HG02943 (cell line): ENCODE data around the gene SPEF2.
"Not testable (repeated sequence)": the region's sequence is repeated elsewhere in the genome, so short reads cannot be mapped to it uniquely, and the experiment has no call there.

ENCODE experiments used
- ATAC-seq: cut with Tn5 transposase; IDR thresholded peaks from one replicate; pipeline ENCODE4 v1.9.1; 2021; ENCODE audit warnings: mild to moderate bottlenecking, low read depth, moderate library complexity; ENCODE audit not compliant: unreplicated experiment

Gene SPEF2

DNA sequence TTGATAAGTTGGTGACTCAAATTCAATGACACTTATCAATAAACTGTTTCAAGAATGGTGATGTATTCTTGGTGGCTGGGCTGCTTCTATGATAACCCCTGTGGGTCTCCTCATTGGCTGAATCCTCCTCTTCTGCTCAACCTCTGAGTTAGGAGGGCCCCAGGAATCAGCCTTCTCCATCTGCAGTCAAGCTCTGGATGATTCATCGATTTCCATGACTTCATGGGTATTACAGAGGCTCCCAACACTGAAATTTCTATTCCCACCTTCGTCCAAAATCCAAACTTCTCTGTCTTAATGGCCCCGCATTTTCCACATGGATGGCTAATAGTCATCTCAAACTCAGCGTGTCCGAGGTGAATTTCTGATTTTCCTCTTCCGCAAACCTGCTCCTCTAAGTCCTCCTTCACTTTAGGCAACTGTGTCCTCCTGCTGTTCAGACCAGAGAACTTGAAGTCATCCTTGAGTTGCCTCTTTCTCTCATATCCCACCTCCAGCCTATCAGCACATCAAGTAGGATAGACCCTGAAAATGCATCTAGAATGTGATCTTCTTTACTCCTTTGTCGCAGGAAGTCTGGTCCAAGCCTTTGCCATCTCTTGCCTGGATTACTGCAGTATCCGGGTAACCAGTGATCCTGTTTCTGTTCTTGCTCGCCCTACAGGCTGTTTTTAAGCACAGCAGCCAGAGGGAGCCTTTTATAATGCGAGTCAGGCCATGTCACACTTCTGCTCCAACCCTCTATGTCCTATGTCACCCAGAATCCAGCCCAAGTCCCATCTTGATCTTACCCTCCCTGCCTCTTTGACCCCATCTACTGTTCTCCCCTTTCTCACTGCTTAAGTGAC lies 197.7 kb downstream of the SPEF2 start:
- no peak for ATAC-seq

DNA sequence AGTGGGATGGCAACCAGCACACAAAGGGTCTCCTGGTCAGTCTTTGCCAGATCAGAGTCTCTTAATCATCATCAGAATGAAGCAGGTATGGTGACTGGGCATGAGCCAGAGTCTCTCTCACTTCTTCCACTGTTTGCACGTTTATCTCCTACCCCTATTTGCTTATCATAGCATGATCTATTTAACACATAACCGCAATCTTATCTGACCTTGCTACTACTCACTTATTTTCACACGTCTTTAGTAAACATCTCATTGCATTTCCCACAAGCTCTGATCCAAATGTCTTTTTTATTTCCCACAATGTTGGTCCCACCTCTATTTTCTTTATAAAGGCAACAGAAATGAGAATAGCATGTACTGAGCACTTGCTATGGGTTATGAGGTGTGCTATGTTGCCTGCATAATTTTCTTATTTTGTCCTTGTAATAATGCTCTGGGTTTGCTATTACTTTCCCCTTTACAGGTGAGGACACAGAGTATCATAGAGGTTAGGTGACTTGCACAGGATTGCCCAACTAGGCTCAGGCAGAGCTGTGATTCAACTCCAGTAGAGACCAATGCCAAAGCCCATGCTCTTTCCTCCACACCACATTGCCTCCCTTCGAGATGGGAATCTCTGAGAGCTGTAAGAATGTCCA lies 199.3 kb downstream of the SPEF2 start:
- ATAC-seq, result no peak

DNA sequence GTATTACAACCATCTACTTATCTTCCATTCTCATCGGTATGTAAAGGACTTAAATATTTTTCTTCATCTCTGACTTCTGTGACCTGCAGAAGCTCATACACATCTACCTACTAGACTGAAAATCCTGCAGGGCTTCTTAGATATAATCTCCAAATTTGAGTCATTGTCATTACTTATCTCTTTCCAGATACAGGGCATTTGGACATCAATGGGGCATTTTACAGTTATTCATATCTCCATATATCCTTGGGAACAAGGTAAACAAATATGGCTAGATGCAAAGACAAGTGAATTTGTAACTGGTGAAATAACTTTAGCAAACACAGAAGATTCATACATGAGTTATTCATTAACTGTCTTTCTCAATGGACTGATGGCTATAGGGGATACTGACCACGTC lies 201.4 kb downstream of the SPEF2 start:
- ATAC-seq, result no peak

DNA sequence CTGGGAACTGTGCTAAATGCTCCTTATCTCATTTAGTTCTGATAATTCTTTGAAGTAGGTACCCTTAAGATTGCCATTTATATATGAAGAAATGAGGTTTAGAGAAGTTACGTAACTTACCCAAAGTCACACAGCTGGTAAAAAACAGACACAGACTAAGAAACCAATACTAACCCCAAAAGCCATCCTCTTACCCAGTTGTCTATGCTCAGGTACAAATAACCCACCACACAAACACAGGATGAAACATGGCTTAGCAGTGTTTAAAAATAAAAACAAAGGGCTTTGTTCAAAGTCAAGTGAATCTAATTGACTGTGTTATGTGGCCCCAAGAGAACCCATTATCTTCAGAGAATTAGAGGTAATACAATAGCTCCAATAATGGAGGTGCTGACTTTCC lies 202.0 kb downstream of the SPEF2 start:
- no peak for ATAC-seq

DNA sequence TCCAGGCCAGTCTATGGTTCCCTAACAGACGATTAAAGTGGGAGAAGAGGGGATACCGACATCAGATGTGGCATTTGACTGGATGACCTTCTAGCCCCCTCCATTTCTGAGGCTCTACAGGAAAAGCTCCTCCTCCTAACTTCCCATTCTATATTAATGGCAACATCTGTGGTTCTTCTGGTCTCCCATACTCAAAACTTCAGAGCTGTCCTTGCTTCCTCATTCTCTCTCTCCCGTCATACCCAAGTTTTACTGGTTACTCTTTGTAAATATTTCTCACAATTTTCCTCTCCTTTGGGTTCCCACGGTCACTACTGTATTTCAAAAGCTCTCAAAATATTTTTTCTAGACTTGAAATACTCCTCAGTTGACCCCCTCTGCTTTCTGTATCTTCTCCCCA lies 203.1 kb downstream of the SPEF2 start:
- no peak for ATAC-seq

DNA sequence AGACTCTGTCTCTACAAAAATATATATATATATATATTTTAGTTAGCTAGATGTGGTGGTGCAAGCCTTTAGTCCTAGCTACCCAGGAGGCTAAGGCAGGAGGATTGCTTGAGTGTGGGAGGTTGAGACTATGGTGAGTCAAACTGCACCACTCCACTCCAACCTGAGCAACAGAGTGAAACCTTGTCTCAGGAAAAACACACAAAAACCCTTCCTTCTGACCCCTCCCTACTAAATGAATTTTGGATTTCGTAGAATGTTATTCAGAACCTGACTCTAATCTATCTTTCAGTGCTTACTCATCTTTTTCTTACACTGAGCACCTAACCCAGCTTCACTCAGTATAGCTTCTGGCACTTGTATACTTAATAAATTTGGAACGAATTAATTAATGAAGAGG lies 203.8 kb downstream of the SPEF2 start:
- ATAC-seq, result no peak

DNA sequence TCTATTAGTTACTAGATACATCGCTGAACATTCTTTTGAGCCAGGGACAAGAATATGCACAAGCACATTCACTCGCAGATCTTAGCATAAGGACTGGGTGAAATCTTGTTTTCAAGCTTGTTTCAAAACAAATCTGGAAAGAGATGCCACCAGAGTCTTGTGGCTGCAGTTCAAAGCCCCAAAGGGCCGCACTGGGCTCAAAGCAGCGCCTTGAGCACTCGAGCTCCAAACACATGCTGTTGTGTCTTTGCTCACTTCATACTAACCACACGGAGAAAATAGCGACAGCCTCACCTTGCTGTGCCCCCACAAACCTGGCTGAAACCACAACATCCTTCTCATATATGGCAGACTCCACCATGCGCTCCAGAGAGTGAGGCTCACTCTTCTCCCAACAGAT lies 204.8 kb downstream of the SPEF2 start:
- no peak for ATAC-seq

DNA sequence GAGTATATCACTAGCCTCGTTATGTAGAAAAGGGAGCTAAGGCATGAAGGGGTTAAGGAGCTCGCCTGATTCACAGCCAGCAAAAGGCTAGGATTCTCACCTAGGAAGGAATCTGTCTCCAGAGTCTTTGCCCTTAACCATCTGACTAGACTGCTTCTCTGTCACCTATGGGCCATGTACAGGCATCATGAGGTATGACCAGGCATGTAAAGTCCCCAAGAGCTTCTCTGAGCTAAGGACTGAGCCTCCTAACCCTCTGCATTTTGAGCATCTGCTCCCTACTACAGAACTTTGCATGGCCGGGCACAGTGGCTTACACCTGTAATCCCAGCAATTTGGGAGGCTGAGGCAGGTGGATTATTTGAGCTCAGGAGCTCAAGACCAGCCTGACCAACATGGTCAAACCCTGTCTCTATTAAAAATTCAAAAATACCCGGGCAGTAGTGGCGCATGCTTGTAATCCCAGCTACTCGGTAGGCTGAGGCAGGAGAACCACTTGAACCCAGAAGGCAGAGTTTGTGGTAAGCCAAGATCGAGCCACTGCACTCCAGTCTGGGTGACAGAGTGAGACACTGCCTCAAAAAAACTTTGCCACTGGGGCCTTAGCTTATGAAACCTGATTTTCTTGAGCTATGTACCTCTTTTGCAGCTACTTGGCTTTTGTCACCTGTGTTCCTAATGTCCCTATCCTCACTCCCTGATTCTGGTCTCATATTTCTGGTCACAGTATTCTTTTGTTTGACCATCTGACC lies 205.9 kb downstream of the SPEF2 start:
- ATAC-seq, result no peak

DNA sequence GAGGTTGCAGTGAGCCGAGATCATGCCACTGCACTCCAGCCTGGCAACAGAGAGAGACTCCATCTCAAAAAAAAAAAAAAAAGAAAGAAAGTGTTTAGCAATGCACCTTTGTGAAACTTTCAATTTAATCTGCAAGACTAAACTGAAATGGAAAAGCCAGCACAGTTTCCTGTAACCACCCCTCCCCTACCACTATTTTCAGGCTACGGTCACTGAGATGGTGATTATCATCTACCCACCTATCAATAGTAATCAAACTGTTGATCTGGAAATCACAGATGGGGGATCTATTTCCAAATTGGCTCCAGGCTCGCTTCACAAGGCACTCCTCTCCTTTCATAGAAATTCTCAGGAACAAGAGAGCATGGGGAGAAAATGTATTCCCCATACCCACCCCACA lies 208.4 kb downstream of the SPEF2 start:
- no peak for ATAC-seq

DNA sequence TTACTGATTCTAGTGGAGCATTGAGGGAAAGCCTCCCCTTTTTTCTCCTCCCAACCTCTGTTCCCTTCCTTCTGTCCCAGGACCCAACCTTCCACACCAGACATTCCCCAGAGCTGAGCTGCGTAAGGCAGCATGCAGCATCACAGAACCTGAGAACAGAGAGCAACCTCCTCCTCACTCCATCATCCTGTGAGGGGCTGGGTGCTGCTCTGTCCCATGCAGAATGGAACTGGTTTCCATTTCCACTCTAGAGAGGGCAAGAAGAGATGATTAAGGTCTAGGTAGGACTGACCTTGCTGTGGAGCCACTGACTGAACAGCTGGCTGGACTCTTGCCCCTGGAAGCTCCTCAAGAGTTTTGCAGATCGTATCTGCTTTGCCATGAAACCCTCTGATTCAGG lies 208.9 kb downstream of the SPEF2 start:
- no peak for ATAC-seq

DNA sequence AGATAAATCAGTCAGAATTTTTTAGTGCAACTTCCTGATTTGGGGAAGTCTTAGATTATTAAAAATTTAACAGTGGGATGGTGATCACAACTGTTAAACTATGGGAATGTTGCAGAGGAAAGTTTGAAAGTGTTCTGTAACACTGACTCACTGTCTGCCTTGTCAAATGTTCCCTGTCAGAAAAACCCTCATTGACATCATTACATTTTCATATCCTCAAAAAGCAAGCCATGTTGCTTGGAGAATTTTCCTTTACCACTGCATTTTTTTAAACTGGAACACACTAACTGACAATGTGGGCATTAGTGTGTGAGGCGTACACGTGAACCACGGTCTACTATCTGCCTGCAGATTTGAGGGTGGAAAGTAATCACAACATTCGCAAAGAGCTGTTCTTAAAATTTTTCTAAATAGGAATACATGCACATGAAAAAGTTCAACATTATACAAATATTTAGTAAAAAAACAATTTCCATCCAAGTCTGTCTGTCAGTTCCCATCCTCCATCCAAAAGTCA lies 210.5 kb downstream of the SPEF2 start:
- ATAC-seq, result no peak

DNA sequence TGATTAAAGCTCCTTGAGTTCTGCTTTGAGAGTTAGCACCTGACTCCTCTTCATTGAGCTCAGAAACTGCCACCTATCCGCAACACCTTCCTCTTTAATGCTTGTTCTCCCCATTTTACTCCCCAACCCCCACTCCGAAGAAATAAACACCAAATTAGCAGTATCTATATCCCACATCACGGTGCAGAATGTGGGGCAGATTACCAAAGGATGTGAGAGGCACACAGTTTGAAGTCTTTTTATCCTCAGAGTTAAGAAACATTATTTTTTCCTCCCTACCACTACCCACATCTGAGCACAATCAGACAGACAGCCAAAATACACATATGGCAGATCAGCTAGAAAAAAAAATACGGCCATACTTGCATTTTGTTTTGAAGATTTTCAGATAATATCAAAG lies 212.9 kb downstream of the SPEF2 start:
- no peak for ATAC-seq

DNA sequence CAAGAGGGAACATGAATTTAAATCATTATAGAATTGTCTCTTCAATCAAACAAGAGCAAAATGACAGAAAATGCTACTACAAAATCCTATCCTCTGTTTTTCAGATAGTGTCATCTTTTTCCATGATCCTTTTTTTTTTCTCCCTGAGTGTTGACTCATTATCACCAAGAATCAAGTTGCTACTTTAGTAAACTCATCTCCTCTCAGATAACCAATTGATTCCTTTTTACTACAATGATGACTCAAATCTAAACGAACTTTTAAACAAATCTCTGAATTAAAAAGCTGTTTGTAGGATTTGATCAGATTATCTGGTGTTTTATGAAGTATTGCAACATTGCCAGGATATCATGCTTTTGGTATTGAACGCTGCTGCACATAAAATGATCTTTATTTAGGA lies 215.1 kb downstream of the SPEF2 start:
- ATAC-seq, result no peak

DNA sequence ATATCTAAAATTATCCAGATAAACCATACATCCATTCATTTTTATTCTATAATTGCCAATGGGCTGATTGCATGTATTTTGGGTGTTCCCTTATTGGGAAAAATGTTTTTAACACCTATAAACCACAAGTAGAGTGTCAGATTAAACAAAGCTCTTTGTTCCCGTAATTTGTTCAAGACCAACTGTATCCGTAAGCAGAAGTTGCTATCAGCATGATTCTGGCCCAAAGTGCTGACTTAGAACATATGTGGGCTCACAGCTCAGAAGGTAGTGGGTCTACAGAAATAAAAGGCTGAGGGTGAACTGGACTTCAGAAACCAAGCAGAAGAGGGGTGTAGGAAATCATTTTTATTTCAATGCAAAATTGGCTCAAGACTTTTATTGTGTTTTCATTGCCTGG lies 215.6 kb downstream of the SPEF2 start:
- ATAC-seq, result no peak

DNA sequence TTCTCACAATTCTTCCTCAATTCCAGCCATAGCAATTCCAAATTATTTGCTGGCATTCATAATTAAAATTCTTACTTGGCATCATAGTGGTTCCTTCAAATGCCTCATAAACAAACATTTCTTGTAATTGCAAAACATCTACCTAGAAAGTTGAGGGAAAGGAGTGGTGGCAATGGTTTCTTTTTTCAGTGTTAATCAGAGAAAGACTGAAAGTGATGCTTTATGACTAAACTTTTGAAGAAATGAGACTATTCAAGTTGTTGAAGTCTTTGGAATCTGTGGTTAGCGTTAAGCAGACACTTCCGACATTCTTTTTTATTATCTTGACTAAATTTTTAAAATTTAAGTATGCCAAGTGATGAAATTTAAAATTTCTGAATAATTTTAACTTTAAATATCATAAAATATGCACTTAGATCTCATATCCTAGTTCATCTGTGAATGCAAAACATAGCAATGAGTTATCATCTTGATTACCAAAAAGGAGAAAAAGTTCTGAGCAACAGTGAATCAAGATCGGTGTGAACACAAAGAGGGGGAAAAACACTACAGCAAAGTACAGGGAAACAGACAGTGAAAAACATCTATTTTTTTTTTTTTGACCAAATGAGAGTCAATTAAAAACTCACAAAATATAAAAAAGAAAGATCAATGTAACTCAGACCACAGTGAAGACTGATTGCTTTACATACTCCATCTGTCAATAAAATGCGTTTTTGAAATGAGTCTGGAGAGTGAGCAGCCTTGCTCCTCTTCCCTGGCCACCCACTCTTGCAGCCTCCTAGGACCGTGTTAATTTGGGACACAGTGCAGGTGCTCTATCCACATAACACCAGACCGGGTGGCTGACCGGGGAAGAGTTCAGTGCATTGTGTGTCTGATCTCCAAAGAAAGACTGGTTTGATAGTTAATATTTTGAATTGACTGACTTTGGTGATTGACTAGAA lies 218.4 kb downstream of the SPEF2 start:
- no peak for ATAC-seq

DNA sequence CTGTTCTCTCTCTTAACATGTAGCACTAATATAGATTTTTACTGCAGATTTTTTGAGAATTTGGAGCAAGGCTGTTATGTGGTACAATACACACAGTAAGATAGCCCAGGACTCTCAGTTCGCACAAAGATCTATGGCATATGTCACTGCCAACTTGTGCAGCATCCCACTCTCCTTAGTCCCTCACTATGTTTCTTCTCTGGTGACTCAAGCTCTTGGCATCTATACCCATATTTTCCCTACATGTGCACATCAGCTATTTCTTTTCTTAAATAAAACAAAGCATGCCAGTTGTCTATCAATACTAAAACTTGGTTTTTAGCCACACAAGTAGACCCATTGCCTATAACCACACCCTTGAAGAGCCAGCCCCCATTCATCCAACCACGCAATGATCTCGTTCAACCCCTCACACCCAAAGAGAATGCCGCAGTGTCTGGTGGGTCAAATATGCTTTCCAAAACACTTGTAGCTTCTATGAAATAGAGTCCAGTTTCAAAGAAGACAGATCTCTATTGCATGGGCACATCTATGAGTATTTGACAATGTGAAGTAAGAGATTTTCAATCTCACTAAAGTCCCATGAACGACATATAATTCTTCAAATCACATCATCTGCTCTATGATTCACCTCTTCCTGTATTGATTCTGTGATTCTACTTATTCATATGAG lies 220.8 kb downstream of the SPEF2 start:
- no peak for ATAC-seq

DNA sequence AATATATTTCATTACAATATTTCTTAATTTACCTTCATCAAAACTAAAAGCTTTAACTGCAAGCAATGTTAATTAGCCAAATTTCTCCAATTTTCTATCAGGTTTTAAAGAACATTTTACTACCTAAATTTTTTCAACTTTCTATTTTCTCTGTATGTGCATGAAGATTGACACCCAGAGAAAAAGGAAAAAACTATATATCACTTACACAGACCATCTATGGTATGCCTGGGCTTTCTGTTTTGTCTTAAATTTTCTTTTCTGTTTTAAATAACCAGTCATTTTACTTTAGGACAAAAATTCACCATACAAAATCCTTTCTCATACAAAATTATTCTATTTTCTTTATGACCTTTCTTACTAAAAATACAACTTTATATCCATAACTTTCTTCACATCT lies 225.2 kb downstream of the SPEF2 start:
- ATAC-seq, result no peak

DNA sequence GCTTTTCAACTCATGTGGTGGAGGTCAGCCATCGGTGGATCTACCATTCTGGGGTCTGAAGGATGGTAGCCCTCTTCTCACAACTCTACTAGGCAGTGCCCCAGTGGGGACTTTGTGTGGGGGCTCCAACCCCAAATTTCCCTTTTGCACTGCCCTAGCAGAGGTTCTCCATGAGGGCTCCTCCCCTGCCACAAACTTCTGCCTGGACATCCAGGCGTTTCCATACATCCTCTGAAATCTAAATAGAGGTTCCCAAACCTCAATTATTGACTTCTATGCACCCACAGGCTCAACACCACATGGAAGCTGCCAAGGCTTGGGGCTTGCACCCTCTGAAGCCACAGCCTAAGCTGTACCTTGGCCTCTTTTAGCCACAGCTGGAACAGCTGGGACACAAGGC lies 227.8 kb downstream of the SPEF2 start:
- not testable (repeated sequence) for ATAC-seq

DNA sequence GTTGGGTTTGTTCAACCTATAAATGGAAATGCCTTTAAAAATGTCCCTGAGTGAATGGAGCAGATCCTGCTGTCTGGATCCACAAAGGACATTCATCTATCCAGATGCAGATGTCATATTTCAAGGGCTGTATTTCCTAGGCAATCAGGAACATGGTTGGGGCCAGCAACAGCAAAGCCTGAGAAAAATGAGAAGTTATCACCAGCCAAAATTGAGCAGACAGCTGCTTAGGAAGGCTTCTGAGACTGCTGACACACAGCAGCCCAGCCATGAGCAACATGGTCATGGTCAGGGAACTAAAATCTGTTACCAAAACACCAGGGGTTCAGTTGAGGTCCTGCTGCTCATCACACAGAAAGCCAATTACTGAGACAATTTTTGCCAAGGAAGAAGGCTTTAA lies 229.8 kb downstream of the SPEF2 start:
- no peak for ATAC-seq

DNA sequence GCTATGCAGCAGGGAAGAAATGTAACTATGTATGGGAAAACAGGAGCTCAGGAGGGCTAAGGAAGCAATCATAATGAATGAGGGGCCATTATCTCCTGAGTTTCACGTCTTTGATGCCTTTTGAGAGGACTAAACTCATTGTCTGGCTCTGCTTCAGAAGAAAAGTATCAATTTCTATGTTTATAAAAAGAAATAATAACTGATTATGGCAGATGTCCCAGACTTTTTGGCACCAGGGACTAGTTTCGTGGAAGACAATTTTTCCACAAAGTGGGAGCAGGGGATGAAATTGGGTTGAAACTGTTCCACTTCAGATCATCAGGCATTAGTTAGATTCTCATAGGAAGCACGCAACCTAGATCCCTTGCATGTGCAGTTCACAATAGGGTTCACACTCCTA lies 230.3 kb downstream of the SPEF2 start:
- no peak for ATAC-seq
